ENCODE results near the gene SIGLEC5. TPM values are rescaled to one million over a fixed set of nuclear protein-coding genes. Genes with fewer than 3 reads are reported as not detected.

Gene SIGLEC5
- total RNA-seq, 4 donors from 2014 or later, result 0.72 to 0.76 TPM; not detected in 2

- no peak for DNase-seq (ENCODE audit: low spot score in 2 of 2)
- 26 to 28% methylated on average over 10 of the region's 10 CpGs for WGBS, 2 donors
- peak overlapping the region; percentile 31 for H3K4me3 ChIP-seq (ENCODE audit: low read depth, poor library complexity, severe bottlenecking)
- intact Hi-C loops (cut with DNase I; ENCODE audit: low total_unique reads), result no loop called here
- TF ChIP-seq, protein P1, sequence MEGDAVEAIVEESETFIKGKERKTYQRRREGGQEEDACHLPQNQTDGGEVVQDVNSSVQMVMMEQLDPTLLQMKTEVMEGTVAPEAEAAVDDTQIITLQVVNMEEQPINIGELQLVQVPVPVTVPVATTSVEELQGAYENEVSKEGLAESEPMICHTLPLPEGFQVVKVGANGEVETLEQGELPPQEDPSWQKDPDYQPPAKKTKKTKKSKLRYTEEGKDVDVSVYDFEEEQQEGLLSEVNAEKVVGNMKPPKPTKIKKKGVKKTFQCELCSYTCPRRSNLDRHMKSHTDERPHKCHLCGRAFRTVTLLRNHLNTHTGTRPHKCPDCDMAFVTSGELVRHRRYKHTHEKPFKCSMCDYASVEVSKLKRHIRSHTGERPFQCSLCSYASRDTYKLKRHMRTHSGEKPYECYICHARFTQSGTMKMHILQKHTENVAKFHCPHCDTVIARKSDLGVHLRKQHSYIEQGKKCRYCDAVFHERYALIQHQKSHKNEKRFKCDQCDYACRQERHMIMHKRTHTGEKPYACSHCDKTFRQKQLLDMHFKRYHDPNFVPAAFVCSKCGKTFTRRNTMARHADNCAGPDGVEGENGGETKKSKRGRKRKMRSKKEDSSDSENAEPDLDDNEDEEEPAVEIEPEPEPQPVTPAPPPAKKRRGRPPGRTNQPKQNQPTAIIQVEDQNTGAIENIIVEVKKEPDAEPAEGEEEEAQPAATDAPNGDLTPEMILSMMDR (IDR thresholded peaks at IDR 0.05), result no peak
- TF ChIP-seq POLR2A (IDR thresholded peaks at IDR 0.05), result no peak
Measured at GRCh38 chr19:51593138-51593890, 36.9 kb downstream of the SIGLEC5 start.

DNA sequence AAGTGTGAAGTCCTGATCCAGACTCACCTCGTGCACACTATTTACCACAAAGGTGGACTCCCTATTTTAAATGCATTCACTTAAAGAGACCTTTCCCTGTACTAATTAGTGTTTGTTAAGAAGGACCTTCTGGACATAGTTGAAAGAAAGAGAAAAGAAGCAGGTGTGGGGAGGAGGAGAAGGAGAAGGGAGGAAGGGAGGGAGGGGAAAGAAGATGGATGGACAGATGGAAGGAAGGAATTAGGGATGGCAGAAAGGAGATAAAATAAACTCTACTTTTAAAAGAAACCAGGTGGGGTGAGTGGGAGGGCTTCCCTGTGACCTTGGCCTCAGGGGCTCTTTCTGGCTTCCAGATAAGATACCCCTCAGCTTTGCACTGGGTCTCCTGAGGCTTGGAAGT is 37.7 kb downstream of the SIGLEC5 start:
- TF ChIP-seq POLR2A (IDR thresholded peaks at IDR 0.05), result no peak
- TF ChIP-seq, protein P1 (IDR thresholded peaks at IDR 0.05), result no peak
- 58 to 61% methylated on average over 1 of the region's 1 CpG for whole genome bisulfite sequencing, 2 donors
- no peak for DNase-seq (ENCODE audit: low spot score in 2 of 2)
- no peak overlapping the region for H3K4me3 ChIP-seq (ENCODE audit: low read depth, poor library complexity, severe bottlenecking)
- intact Hi-C loops (cut with DNase I; ENCODE audit: low total_unique reads), result no loop called here

GRCh38 chr19:51590441-51590840 is 39.8 kb downstream of the SIGLEC5 start:
- TF ChIP-seq POLR2A (IDR thresholded peaks at IDR 0.05), result no peak
- TF ChIP-seq, protein P1 (IDR thresholded peaks at IDR 0.05), result no peak
- no peak overlapping the region for H3K4me3 ChIP-seq (ENCODE audit: low read depth, poor library complexity, severe bottlenecking)
- intact Hi-C loops (cut with DNase I; ENCODE audit: low total_unique reads), result no loop called here
- DNase-seq (ENCODE audit: low spot score in 2 of 2), result no peak
- WGBS, 2 donors, result 96 to 100% methylated on average over 3 of the region's 3 CpGs

- no peak overlapping the region for H3K4me3 ChIP-seq (ENCODE audit: low read depth, poor library complexity, severe bottlenecking)
- TF ChIP-seq POLR2A (IDR thresholded peaks at IDR 0.05), result no peak
- TF ChIP-seq, protein P1 (IDR thresholded peaks at IDR 0.05), result no peak
- intact Hi-C loops (cut with DNase I; ENCODE audit: low total_unique reads), result no loop called here
- no peak for DNase-seq (ENCODE audit: low spot score in 2 of 2)
- WGBS, 2 donors, result 94% methylated on average over 2 of the region's 2 CpGs
Measured at GRCh38 chr19:51589511-51589910, 40.7 kb downstream of the SIGLEC5 start.

- WGBS, 2 donors, result 97 to 98% methylated on average over 9 of the region's 9 CpGs
- intact Hi-C loops (cut with DNase I; ENCODE audit: low total_unique reads), result no loop called here
- TF ChIP-seq, protein P1 (IDR thresholded peaks at IDR 0.05), result no peak
- no peak for TF ChIP-seq POLR2A (IDR thresholded peaks at IDR 0.05)
- no peak for DNase-seq (ENCODE audit: low spot score in 2 of 2)
- no peak overlapping the region for H3K4me3 ChIP-seq (ENCODE audit: low read depth, poor library complexity, severe bottlenecking)
Measured at GRCh38 chr19:51587264-51588191, 42.7 kb downstream of the SIGLEC5 start.

Measured in lower leg skin (tissue), 4 donors.